Calu3 (cell line): ENCODE results near the gene DGKG. TPM values are rescaled to one million over a fixed set of nuclear protein-coding genes. Genes with fewer than 3 reads are reported as not detected.

Experiments
- BruUV-seq: library from RNA; stranded (reverse); fragments of 400-500 nt; replicated peaks from 2 replicates; lab custom pipeline; 2021; lab: Mats Ljungman, UMichigan
- CTCF ChIA-PET: fragments of 300-600 bp; sonication (Branson Sonifier 250); formaldehyde crosslinking; loops from one replicate; lab custom pipeline; 2022; ENCODE audit warnings: antibody characterized with exemption; lab: Charles Lee
- DNase-seq: peaks from one replicate; pipeline ENCODE4 v3.0.0; 2022
- H3K27ac Mint-ChIP-seq: one replicate; pipeline ENCODE4 v1.8.0; 2022; ENCODE audit warnings: mixed read lengths; ENCODE audit not compliant: unreplicated experiment
- H3K27me3 Mint-ChIP-seq: one replicate; pipeline ENCODE4 v1.8.0; 2022; ENCODE audit warnings: mixed read lengths; ENCODE audit not compliant: unreplicated experiment
- H3K36me3 Mint-ChIP-seq: one replicate; pipeline ENCODE4 v1.8.0; 2022; ENCODE audit warnings: mild to moderate bottlenecking, moderate library complexity, mixed read lengths; ENCODE audit not compliant: insufficient read depth, unreplicated experiment
- H3K4me1 Mint-ChIP-seq: one replicate; pipeline ENCODE4 v1.8.0; 2022; ENCODE audit warnings: mild to moderate bottlenecking, low read depth, mixed read lengths; ENCODE audit not compliant: unreplicated experiment
- H3K4me3 Mint-ChIP-seq: one replicate; pipeline ENCODE4 v1.8.0; 2022; ENCODE audit warnings: mild to moderate bottlenecking, low read depth, moderate library complexity, mixed read lengths; ENCODE audit not compliant: unreplicated experiment
- H3K9me3 Mint-ChIP-seq: one replicate; pipeline ENCODE4 v1.8.0; 2022; ENCODE audit warnings: low read depth, mixed read lengths; ENCODE audit not compliant: unreplicated experiment
- CTCF ChIP-seq: fragments of 200-600 bp; IDR thresholded peaks from one replicate; pipeline ENCODE4 v1.8.0; 2022; ENCODE audit warnings: antibody characterized with exemption; ENCODE audit not compliant: unreplicated experiment
- intact Hi-C: fragments of 100-400 bp; cut with micrococcal nuclease; formaldehyde crosslinking; loops from one replicate; pipeline ENCODE4 v1.10.0; 2022; ENCODE audit not compliant: unreplicated experiment
- total RNA-seq: library from RNA; stranded (reverse); gene quantifications from 2 replicates; pipeline ENCODE4 v1.2.3, GENCODE V29; 2022

The DGKG gene
- total RNA-seq, 1 experiment from 2014 or later = 5.7 TPM

DNA sequence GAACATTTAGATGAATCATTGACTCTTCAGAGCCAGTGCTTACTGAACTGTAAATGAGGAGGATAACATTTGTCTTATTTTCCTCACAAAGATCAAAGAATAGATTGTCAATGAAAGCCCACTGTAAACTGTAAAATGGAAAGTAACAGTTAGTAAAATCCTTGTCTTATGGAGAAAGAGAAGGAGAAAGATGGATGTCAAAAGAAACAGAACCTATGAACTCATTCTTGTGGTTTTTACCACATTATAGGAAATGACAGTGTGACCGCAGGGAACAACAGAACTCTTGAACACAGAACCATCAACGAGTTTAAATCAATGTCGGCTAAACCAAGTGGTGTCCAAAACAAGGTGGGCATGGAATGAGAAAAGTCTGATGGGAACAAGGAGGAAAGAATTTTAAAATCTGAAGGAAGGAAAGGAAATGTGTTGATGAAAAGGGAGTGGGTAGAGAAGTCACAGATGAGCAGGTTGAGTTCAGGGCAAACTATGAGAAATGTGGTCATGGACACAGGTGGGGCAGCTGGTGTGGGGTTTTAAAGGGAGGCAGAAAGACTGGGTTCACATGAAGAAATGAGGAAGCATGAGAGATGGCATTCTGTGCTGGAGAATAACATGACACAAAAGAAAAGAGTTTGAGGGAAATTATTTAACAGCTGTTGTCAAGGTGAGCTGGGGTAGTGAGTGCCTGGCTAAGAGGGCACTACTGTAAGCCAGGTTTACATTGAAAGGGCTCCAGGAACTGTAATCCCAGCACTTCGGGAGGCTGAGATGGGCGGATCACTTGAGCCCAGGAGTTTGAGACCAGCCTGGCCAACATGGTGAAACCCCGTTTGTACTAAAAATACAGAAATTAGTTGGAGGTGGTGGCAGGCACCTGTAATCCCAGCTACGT is 210.7 kb downstream of the DGKG start:
- Mint-ChIP-seq H3K9me3 (no peaks in the 10 kb centered on the region), H3K27ac (peak overlapping the region; percentile 2), H3K4me1 (peaks cover 19% of the 10 kb centered on the region), H3K4me3 (no peak overlapping the region), H3K36me3 (no peaks in the 10 kb centered on the region), H3K27me3 (no peaks in the 10 kb centered on the region)
- no TSS peak for BruUV-seq
- no peak for DNase-seq
- intact Hi-C loops = loop anchor here (5.0 kb wide), 1 partner anchor 44 kb away; the partner anchor contains the start of gene ETV5
- CTCF ChIA-PET = no interaction called here
- no peak for TF ChIP-seq CTCF

DNA sequence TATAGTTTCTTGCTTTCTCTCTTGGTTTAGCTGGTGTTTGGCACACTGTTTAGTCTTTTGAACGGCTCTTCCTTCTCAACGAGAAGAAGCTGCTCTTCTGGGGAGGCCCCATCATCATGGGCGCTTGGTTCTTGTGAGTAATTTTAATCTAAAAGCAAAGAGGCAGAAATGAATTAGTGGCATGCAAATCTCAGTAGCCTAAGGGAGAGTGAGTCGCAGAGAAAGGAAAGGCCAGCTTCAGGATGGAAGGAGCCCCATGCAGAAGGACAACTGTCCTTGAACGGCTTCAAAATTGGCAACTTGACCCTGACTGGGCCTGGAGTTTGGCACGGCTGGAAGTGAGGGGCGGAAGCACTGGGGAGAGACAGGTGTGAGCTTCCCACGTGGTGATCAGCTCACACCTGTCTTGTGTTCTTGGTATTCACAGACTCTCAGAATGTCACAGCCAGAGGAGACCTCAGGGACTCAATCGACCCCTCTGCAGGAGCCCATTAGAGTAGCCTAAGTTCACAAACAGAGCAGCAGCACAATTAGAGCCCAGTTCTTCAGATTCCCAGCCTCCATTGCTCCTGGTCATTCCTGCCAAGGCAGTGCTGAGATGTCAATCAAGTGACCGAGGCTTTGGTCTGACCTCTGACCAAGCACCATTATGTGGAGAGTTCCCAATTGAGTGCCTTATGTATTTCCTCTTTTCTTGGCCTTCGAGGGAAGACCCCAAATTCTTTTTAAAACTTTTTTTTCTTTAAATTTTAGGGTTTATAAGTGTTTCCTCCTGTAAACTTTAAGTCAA is 211.8 kb downstream of the DGKG start:
- H3K27ac Mint-ChIP-seq = no peak overlapping the region

DNA sequence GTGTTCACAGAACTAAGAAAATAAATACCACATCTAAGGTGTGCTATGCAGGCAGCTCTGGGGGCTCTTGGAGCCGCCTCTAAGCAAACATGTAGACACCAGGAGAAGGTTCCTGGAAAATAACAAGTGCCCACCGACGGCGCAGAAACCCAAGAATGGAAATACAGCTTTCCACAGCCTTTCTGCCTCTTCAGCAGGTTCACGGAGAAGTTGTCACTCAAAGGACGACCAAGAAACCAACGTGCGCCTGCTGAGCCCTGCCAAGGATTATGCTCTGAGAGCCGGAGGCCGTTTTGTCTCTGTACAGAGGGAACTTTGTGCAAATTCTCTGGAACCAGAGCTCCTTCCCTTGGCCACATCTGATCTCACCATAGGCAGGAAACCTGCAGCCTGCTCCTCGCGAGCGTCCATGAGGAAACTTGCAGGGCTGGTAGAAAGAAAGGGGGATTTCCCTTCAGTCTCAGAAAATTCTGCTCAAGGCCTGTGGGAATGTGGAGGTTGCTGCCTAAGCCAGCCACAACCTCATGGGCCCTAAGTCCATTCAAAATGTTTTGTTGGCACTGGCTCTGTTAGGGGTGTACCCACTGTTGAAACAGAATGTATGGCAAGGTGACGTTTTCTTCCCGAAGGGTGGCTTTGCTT is 212.6 kb downstream of the DGKG start:
- Mint-ChIP-seq H3K36me3 (no peaks in the 10 kb centered on the region), H3K4me3 (no peak overlapping the region), H3K9me3 (no peaks in the 10 kb centered on the region), H3K27me3 (no peaks in the 10 kb centered on the region), H3K4me1 (peaks cover 16% of the 10 kb centered on the region), H3K27ac (no peak overlapping the region)
- no peak for TF ChIP-seq CTCF
- no peak for DNase-seq
- intact Hi-C loops = no loop called here
- CTCF ChIA-PET = no interaction called here
- no TSS peak for BruUV-seq

More for the DNA sequence above, 211.8 kb downstream of the DGKG start:
- no peak overlapping the region for H3K4me3 Mint-ChIP-seq
- no peaks in the 10 kb centered on the region for H3K27me3 Mint-ChIP-seq
- H3K4me1 Mint-ChIP-seq = peaks cover 19% of the 10 kb centered on the region
- no peak for DNase-seq
- intact Hi-C loops = loop anchor here (5.0 kb wide), 1 partner anchor 43 kb away; the partner anchor contains the start of gene ETV5
- H3K9me3 Mint-ChIP-seq = no peaks in the 10 kb centered on the region
- no peak for TF ChIP-seq CTCF
- no peaks in the 10 kb centered on the region for H3K36me3 Mint-ChIP-seq
- no TSS peak for BruUV-seq
- CTCF ChIA-PET = no interaction called here

GRCh38 chr3:186144257-186144656 is 217.8 kb downstream of the DGKG start:
- peaks cover 10% of the 10 kb centered on the region for H3K27me3 Mint-ChIP-seq
- no peaks in the 10 kb centered on the region for H3K36me3 Mint-ChIP-seq
- TF ChIP-seq CTCF = no peak
- no peaks in the 10 kb centered on the region for H3K4me1 Mint-ChIP-seq
- H3K9me3 Mint-ChIP-seq = no peaks in the 10 kb centered on the region
- intact Hi-C loops = no loop called here
- no peak overlapping the region for H3K27ac Mint-ChIP-seq
- BruUV-seq = no TSS peak
- no peak overlapping the region for H3K4me3 Mint-ChIP-seq
- CTCF ChIA-PET = no interaction called here
- DNase-seq = no peak
